ENCODE results near the gene NR2F2.

Gene NR2F2

DNA sequence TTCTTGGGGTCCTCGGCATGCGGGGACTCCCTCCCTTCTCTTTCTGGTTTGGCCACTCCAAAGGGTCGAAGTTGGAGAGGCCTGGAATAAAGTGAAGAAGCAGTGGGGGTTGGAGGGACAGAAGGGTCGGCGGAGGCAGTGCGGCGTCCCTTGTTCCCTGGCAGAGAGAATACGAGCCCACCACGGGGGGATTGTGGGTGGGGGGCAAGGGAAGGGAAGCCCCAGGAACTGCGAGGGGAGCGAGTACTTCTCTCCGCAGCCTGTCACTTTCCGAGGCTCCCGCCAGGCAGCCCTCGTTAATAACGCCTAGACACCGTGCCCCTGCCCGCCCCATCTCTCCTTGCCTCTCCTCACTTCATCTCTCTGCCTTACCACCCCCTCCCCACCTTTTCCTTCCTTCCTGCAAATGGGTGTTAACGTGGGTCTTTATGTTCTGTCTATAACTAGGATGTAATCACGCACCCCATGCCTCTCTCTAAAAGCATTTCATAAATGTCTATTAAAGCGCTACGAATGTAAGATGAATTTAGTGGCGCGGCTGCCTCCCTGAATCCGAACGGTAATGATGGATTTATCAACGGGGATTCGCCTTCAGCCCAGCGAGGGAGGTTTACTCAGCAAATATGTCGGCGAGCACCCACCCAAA lies 13.7 kb downstream of the NR2F2 start:
- no peak for DNase-seq

DNA sequence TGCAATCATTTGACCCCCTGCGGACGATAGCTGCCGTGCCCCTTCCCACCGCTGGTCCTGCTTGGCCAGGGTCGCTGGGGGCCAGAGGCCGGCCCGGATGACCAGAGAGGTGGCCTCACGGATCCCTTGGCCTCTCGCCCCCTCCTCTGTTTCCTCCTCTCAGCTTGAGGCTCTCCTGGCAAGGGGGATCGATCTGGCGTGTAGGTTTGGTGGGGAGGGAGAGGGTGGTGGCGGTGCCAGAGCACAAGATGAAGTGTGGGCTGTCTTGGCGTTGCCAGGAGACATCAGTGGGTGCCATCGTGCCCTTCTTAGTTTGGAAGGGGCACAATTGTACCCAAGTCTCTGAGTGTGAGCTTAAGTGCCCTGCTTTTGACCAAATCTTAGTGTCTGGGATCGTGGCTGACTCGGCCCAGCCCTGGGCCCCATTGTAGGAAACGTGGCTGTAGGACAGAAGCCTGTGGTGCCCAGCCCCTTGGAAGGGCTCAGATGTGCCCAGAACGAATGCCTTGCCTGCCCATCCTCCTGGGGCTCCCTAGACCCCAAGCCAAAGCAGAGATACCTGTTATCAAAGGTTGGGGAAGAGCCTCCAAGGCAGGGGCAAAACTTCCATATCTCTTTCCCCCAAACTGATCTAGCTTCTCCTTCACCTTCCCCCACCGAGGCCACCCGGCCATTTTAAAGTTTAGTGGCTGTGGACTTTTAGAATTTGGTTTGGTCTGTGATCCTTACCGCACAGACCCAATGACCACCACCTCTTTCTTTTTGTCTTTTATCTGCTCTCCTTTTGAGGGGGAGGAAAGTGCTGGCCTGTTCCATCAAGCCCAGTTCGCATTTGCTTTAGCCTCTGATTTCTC lies 14.4 kb downstream of the NR2F2 start:
- no peak for DNase-seq

DNA sequence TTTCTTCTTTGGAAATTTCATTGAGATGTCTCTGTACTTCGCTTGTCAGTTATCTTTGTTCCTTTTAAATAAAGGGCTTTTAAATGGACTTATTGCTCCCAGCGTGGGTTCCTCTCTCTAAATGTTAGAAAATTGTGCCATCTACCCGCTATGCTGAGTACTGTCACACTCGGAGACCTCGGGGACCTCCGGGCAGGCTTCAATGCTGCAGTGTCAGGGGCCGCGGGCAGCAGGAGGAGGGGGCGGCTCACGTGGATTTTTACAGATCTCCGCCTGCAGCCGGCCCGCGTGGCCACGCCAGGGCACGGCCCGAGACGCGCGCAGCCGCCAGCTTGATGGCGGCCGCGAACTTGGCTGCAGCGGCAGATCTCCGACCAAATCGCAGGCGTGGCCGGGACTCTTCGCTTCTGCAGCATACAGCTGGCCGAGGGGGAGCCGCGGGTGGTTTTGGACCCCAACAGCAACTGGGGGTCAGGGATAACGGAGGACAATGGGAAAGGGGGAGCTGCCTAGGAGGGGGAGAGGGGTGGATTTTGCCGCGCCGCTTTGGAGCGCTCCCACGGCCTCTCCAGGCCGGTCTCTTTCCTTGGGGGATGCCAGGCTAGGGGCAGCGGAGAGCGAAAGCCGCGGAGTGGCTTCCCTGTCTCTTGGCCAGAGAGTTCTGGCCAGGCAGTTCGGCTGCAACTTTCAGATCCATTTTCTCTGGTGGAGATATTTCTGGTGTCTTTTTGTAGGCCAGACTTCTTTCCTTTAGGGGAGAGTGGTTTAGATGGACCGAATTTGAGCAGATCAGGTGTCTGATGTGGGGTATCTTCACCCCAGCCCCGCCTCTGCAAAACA lies 15.3 kb downstream of the NR2F2 start:
- no peak for DNase-seq

DNA sequence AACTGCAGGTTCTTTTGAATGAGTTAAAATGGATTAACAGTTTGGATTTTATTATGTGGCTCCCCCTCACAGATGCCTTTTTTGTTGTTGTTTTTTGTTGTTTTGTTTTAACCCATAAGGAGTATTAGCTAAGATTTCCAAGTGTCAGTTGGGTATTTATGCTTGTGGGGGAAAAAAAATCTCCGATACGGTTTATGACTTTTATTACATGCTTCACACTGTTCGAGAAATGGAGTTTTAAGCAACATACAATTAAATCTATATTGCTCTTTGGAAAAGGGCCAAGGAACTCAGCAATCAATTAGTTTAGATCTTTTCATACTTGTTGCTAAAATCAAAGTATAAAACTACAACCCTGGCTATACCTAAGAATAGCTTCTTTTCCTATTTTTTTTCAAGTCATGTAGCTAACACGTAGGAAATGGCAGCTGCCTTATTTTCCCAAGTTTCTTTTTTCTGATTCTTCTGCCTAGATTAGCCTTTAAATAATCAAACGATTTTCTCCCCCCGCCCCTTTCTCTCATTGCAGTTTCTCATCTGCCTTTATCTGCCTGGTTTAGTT lies 16.0 kb downstream of the NR2F2 start:
- no peak for DNase-seq

DNA sequence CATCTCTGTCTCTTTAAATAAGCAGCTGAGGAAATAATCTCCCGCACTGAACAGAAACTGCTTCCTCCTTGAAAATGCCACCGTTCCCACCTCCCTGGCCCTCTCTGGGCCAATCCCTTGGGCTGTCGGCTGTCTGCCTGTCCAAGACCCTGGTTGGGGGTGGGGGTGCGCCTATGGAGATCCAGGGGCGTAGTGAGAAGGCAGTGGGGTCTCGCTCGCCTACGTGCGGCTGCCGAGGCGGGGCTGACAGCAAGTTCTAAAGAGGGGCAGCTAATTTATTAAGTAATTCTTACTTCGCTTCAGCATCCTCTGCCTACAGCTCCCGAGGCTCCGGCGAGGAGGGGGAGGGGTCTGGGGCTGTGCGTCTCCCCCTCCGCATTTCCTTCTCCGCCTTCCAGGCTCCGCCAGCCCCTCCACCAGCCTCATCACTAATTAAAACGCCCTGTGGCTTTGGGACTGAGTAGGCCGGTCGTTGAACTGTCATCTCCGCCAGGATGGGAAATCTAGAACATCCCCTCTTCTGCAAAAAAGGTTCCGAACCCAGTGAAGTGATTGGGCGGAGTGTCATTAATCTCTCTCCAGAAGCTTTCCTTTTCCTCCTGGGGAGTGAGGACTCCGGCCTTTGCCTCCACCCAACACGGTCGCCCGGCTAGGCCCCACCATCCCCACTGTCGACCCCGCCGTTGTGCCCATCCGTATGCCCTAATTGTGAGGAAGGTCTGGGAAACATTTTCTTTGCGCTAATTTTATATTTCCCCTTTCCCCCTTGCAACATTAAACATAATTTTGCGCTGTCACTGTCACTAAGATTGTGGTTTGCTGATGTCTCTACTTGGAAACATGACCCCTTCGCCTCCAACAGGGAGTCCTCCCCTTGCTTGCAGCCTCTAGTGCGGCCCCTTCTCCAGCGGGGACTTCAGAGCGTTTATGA lies 16.9 kb downstream of the NR2F2 start:
- no peak for DNase-seq

DNA sequence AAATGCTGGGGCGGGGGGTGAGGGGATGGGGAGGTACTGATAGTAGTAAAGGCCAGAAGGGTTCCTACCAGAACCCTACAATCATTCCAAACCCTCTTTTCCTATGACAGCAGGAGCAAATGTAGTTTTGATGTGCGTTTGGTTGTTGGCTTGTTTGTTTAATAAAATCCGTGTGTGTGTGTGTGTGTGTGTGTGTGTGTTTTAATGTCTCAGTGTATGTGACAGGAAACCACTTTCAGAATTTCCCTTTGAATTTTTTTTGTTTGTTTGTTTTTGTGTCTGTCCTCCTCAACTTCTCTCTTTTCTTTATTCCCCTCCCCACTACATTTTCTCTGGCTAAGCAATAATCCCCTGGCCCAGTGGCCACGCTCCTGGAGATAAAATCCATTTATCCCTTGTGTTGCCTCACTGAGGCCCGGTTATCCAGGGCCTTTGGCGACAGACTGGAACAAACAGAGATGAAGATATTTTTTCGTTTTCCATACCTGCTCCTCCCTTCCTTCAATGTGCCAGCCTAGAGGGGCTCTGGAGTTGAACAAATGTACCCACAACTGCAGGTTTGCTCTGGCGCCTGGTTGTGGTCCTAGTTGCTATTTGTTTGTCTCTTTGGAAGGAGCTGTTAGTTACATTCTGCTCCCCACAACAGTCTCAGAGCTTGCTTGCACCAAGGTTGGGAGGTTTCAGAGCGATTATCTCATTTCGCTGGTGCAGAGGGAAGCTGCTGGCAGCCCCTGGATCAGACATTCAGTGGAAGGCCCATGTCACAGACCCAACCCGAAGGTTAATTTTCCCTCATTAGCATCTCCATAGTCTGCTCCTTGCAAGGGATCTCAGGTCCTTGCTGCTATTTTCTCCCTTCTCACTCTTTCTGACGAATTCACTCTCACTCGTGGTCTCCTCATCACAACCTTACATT lies 17.9 kb downstream of the NR2F2 start:
- DNase-seq = no peak

DNA sequence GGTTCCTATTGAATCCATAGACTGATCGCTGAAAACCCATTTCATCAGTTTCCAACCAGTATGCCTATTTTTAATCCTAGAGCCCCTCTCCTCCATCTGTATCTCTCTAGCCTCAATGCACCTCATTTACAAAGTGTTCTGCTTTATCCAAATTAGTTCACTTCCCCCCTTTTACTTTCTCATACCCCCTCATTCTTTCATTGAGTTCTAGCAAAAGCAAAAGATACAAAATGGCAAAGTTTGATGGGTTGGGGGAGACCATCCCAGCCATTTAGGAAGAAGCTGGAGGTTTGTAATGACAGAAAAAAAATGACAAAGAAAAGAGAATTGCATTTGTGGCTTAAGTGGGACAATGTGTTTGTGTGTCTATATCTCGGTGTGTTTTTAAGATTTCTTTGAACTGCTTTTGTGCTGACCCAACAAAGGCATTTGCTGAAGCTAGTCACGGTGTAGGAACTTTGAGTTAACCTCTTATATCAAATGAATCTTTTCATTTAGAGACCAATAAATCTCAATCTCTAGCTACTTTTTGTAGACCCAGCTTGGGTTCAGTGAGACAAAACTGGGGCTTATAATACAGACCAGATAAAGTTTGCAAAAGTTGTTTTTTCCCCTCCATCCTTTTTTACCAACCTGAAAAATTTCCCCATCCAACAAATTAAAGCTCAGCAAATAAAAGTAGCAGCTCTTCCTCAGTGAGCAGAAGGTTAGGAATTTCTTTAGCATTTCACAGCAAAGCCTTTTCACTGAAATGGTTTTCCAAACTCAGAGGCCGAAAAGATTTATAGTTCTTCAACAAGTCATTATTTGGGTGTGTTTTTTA lies 18.7 kb downstream of the NR2F2 start:
- no peak for DNase-seq

DNA sequence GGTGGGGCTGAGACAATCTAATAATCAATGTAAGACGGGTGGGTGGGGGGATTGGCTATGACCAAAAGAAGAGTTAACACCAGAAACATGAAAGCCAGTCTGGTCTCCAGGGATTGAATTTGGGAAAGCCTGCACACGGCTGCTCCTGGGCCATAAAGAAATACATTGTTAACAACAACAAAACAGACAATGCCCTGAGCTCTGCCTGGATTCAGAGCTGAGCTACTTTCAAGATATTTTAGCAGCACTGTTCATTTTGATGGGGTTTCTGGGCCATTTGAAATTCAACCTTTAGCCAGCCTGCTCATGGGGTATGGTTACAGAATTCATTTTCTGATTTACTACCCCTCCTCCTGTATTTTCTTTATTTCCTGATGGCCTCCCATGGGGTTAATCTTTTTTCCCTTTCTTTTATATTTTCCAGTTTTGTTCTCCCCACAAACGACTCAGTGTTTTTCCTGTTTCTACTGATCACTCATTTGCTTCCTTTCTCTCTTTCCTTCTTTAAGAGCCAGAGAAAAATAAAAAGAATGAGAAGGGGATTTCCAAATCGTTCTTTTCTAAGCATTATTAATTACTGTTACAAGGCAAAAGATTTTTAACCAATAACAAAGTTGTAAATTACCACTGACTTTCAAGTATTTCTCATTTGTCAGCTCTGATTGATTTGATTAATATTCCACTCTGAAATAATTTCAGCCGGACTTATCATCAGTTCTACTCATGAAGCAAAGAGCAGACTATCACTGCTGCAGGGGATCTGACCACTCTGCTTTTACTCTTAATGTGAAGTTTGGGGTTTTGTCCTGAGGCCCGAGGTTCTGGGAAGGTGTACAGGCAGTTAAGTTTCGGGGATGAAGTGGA lies 19.6 kb downstream of the NR2F2 start:
- no peak for DNase-seq

DNA sequence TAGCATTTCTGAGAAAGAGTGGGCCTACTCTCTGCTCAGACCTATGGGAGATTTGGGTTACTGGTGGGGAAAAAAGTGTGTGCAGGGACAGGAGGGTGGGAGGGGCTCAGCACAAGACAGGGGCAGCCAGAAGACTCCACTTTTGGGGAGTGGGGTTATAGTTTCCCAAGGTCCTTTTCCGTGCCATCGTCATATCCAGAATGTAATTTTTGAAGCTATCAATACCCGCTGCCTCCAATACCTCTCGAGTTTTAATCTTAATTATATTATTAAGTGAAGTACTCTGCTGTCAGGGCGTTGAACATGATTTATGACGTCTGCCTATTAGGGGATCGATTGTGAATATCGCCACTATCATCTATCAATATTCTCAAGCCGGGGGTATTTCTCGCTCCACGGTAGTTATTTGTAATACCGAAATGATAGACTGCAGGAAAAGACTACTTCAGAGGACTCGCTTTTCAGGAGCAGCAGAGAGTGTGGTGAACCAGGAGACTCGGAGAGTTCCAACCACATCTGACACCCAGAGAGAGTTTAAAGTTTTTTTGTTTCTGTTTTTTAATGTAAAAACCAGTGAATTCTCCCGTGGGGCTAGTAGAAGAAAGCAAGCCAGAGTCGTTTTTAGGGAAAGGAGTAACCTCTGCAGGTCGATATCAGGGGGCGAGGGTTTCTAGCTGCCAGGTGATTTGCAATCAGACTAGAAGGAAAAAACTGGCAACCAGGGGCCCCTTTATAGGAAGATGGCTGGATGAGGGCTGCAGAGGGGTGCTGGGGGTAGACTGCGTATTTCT lies 20.6 kb downstream of the NR2F2 start:
- DNase-seq = no peak

DNA sequence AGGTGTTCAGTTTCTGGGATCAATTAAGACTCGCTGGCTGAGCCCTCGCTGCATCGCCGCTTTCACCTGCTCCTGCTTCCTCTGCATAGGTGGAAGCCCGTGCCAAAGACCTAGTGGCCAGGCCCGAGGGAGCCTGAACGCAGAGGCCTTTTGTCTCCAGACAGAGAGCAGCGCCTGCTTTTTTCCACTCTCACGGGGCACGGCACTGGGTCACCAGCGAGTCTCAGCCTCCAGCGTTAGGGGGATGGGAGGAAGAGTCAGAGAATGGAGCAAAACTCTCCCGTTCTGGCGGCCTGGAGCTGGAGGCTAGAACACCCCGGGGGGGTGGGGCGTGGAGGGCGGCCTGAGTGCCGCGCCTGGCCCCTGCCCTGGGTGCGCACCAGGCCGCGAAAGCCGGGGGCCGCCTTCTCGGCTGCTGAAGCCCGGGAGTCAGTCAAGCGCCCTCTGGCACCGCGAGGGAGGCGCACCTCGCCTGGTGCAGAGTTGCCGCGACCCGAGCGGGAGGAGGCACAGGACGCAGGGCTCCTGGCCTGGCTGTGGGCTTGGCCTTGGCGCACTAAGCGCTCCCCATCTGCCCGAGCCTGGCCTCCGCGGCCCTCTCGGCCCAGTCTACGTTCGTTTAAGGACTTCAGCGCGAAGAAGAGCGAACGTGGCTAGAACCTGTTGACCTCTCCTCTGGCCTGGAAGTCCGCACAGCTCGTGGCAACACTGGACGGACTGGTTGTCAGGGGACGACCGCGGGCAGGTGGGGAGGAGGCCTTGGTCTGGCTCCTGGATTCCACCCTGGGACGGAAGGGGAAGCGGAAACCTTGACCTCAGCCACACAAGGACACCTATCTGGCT lies 21.5 kb downstream of the NR2F2 start:
- DNase-seq = no peak

DNA sequence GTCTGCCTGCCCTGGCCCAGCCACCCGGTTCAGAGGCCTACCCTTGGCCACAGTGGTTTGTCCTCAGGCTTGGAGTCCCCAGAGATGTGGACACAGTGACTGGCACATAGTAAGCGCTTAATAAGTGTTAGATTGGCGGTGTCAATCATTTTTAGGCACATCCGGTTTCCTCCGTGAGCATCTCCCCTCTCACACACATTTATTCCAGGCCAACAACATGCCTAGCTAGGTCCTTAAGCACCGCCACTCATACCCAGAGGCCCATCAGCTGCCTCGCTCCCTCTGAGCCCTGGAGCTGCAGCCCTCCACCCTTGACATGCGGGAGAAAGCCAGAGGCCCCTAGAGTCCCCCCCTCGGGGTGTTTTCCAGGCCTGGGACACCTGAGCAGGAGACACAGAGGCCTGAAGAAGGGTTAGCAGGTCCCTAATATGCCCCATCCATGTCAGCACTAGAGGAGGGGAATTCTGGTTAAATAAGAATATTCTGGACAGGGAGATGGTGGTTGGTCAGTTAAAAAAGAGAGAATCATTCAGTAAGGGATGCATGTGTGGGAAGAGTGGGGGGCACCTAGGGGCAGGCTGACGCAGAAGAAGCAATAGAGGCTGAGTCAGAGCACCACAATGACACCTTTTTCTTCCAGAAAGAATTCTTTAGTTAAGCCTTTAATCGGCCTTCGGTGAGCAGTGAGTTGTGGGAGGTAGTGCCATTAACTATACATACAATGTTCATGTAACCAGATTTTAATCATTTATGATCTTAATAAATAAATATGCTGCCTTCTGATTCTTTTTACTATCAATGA lies 22.3 kb downstream of the NR2F2 start:
- no peak for DNase-seq

DNA sequence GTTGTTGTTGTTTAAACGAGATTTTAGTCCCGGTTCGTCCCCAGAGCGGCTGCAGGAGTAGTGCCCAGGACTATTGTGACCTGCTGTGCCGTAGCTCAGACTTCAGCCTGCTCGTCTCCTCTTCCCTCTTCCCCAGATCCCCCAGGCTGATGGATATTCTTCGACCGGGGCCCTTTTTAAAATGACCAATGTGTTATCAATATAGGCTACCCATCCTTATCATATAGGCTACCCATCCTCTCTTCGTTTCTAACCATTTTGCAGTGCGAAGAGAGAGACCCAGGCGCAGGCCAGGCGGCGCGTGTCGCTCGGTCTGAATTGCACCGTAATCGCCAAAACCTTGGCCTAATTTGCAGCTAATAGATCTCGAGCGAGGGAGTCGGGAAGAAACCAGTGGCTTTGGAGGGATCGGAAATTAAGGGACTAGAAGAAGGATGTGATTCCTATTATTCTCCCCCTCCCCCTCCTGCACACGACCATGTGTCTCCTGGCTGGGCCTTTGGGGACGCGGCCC lies 23.0 kb downstream of the NR2F2 start:
- DNase-seq = no peak

DNA sequence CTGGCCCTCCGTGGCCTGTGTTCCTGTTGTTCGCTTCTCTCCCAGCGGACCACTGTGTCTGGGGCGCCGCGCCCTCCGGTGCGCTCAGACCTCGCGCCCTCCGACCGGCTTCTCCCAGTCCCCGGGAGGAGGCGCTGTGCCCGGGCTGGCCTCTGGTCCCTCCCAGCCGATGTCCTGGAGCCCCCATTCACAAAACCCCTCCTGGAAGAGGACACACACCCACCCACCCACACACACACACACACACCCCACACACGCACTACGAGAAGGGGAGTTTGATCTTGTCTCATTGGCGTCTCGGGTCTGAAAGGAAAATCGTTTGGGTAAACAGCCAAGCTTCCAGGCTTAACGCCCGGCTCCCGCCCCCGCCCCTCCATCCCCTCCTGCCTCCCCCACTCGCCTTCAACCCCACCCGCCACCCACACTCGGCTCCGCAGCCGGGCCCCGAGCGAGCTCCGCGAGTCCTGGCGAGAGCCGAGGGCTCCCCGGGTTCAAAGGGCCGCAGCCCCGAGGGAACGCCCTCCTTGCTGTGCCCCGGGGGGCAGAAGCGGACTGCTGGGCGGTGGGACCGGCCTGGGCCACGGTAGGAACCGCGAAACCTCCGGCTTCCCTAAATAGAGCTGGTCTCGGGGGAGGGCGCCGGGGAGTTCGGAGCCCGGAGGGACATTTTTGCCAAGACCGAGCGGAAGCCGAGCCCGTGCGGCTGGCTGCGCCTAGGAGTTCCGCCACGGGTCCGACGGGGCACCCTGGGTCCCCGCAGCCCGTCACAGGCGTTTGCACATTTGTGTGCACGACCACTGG lies 23.6 kb downstream of the NR2F2 start:
- DNase-seq = no peak

DNA sequence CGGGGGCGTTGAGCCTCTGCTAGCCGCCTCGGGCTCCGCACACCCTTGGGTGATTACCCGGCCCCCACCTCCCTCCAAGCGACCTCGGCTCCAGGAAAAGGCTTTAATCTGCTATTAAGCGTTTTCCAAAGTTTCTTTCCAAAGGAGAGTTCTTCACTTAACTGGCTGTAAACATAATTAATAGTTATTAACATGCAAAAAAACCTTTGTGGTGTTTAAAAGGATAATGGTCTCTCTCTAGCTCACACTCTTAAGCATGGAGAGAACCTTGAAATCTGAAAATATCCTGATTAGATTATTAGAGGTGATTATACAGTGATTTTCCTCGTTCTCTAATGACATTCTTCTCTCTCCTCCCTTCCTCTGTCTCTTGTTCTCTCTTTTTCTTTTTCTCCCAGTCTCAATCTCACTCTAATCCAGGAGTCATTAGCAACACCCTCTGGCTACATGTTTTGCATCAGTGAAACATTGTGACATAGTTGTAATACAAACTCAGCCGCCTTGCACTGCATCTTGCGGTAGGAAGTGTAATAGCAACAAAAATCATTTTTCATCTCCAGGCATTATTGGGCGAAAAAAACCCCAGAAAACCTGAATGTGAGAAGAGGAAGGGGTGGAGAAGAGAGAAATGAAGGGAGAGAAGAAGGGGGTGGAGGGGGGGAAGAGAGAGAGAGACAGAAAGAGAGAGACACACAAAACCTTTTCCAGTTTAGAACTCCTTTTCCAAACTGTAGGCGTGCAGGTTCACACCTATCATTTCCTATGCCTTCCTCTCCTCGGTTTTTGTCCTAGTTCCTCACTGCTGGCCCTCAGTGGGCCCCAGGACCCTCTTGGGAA lies 24.4 kb downstream of the NR2F2 start:
- no peak for DNase-seq
